ENCODE measurements around the gene EZH2.

EZH2 gene

DNA sequence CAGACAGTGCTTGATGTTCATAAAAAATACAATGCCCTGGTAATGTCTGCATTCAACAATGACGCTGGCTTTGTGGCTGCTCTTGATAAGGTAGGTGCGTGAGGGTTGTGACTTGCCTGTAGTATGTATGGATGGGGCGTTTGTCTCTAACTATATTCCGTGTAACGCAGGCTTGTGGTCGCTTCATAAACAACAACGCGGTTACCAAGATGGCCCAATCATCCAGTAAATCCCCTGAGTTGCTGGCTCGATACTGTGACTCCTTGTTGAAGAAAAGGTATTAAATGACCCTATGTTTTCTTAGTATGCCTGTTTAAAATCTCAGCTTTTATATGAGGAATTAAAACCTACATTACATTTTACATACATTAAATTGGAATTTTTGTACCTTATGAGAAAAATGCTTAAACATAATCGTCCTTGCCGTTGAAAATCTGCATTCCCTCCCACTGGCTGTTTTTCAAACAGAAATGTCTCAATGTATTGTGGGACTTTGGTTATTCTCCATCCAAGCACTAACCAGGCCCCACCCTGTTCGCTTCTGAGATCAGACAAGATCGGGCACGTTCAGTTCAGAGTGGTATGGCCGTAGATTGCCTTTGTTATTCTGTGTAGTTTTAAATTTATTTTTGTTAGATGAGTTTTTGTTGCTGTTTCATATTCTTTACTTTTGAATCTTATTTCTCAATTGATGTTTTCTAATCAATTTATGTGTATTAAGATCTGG lies 100.1 kb downstream of the EZH2 start:
- DNase-seq, result no peak
- no peak for ATAC-seq (replicated peaks)

DNA sequence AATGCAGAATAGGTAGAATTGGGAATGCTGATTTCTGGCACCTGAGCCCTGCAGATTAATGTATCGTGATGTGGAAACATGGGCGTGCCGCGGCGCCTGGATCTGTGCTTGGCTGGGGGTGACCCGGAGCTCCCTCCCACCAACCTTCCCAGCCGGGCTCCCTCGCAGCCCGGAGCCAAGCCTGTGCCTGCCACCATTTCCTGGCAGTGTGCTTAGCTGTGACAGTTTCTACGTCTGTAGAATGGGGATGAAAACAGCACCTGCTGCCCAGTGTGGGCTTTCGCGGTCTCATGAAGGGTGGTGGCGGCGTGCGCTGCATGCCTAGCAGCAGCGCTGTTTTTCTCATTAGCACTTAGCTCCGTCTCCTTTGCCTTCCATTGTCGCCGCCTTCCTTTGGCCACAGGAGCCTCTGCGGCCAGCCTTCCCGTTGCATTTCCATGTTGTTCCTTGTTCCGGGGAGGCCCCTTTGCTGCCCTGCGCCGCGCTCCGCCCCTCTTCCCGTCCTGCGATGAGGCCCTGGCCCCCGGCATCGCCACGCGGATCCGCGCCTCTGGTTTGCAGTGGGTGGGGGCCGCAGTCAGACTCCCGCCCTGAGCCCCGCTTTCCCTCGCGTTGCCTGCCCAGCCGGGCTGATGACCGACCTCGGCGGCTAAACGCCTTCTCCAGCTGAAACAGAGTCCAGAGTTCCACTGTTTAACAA lies 101.2 kb downstream of the EZH2 start:
- H3K36me3 Mint-ChIP-seq (ENCODE audit: insufficient read depth), result peaks cover 34% of the 10 kb centered on the region
- H3K9me3 Mint-ChIP-seq, result no peaks in the 10 kb centered on the region
- H3K27me3 Mint-ChIP-seq, result no peaks in the 10 kb centered on the region
- H3K4me1 Mint-ChIP-seq (ENCODE audit: low read depth in 2 of 2), result peaks cover 1 to 27% of the 10 kb centered on the region in 2 donors
- ATAC-seq (replicated peaks) (no peak), DNase-seq (no peak)
- H3K27ac Mint-ChIP-seq, result no peak overlapping the region
- no peak overlapping the region for H3K4me3 Mint-ChIP-seq

More for the DNA sequence above, 100.1 kb downstream of the EZH2 start:
- Mint-ChIP-seq H3K36me3 (ENCODE audit: insufficient read depth) (peaks cover 45% of the 10 kb centered on the region), H3K27me3 (no peaks in the 10 kb centered on the region), H3K4me1 (ENCODE audit: low read depth in 2 of 2) (peaks cover 1 to 23% of the 10 kb centered on the region in 2 donors), H3K27ac (no peak overlapping the region), H3K9me3 (no peaks in the 10 kb centered on the region), H3K4me3 (no peak overlapping the region)

DNA sequence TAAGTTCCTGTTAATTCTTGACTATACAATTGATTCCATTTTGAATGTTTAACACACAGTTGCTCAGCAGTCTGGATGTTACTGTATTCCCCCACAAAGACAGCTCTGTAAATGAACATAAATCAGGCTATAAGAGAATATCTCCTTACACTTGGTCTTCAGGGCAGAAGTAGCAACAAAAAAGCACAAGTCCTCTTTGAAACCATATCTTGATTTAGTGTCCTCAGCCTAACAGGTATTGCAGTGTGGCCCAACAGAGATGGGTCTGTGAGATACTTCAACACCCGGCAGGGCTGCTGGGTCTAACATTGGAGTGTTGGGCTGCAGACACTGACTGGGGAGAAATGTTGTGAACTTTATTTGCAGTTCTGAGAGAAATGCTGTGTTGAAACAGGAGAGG lies 109.6 kb downstream of the EZH2 start:
- H3K9me3 Mint-ChIP-seq, result no peaks in the 10 kb centered on the region
- H3K4me3 Mint-ChIP-seq, result no peak overlapping the region
- ATAC-seq (replicated peaks), result no peak
- H3K27ac Mint-ChIP-seq, result peak overlapping the region; percentile 85 to 88
- peaks cover 24 to 45% of the 10 kb centered on the region in 2 donors for H3K4me1 Mint-ChIP-seq (ENCODE audit: low read depth in 2 of 2)
- no peak for DNase-seq
- H3K27me3 Mint-ChIP-seq, result no peaks in the 10 kb centered on the region
- H3K36me3 Mint-ChIP-seq (ENCODE audit: insufficient read depth), result peaks cover 36% of the 10 kb centered on the region

DNA sequence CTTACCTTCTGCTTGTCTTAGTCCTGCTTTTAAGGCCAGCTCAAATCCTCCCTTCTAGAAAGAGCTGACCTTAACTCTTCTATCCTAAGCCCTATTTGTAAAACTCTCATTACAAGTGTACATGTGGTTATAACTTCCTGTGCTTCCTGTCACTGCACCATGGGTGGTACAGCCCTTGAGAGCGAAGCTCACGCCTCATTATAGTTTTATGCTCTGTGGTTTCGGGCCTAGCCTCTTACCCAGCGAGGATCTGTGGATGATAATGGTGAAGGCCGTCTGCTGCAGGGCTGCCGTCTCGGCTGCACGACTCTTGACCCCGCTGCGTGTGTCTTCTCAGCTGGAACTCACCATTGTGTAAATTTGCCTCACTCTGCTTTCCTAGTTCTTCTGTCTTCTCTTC lies 110.8 kb downstream of the EZH2 start:
- peaks cover 44% of the 10 kb centered on the region for H3K36me3 Mint-ChIP-seq (ENCODE audit: insufficient read depth)
- peak; percentile 100 for ATAC-seq (replicated peaks)
- H3K27me3 Mint-ChIP-seq, result no peaks in the 10 kb centered on the region
- peaks cover 24 to 37% of the 10 kb centered on the region in 2 donors for H3K4me1 Mint-ChIP-seq (ENCODE audit: low read depth in 2 of 2)
- H3K9me3 Mint-ChIP-seq, result no peaks in the 10 kb centered on the region
- H3K27ac Mint-ChIP-seq, result peak overlapping the region; percentile 85 to 88
- peak overlapping the region; percentile 54 to 70 for H3K4me3 Mint-ChIP-seq
- peak; percentile 25 to 31 (median 29) for DNase-seq

DNA sequence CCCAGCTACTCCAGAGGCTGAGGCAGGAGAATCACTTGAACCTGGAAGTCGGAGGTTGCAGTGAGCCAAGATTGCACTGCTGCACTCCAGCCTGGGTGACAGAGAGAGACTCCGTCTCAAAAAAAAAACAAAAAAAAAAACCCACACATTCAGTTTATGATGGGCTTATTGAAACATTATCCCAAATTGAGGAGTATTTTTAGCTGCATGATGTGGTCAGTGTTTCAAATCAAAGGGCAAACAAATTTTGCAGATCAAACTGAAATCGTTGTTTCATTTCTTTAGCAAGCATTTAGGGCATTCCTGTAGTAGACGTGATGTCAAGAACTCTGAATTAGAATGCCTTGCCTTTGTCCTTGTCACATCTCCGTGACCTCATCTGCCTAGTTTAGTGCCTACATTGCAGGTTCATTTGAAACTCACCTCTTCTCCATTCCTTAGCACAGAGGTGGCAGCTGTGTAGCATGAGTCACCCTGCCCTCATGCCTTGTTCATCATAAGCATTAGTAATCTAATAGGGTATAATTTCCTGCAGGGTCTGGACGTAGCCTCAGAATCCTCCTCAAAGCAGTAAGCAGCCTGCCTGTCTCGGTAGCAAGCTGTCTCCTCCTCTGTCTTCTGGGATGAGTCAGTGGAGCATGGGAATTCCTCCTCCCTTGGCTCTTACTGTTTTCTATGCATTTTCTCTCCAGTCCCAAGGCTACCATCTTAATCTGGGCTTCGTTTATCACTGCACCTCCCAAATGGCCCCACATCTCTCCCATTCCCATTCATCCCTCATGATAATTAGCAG lies 111.6 kb downstream of the EZH2 start:
- DNase-seq (no peak), ATAC-seq (replicated peaks) (no peak)
- peaks cover 24 to 36% of the 10 kb centered on the region in 2 donors for H3K4me1 Mint-ChIP-seq (ENCODE audit: low read depth in 2 of 2)
- peak overlapping the region; percentile 54 to 70 for H3K4me3 Mint-ChIP-seq
- peaks cover 51% of the 10 kb centered on the region for H3K36me3 Mint-ChIP-seq (ENCODE audit: insufficient read depth)
- no peaks in the 10 kb centered on the region for H3K9me3 Mint-ChIP-seq
- peak overlapping the region; percentile 85 to 88 for H3K27ac Mint-ChIP-seq
- no peaks in the 10 kb centered on the region for H3K27me3 Mint-ChIP-seq

DNA sequence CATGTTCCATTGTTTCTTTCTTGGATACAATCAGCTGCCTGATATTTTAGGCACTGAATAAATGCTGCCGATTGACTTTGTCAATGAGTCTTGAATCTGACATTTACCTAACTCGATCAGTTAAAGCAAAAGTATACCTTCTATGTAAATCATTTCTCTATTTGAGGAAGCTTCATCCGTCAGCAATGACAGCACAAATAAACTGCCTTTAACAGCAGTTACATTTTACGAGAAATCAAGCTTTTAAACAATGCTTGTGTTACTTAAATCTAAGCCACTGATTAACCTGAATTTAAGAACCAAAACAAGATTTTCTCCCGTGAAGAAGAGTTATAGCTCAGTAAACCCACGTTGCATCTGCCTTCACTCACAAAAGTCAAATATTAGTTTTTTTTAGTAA lies 114.1 kb downstream of the EZH2 start:
- peaks cover 21 to 24% of the 10 kb centered on the region in 2 donors for H3K4me1 Mint-ChIP-seq (ENCODE audit: low read depth in 2 of 2)
- DNase-seq, result no peak
- H3K4me3 Mint-ChIP-seq, result no peak overlapping the region
- H3K36me3 Mint-ChIP-seq (ENCODE audit: insufficient read depth), result peaks cover 54% of the 10 kb centered on the region
- no peaks in the 10 kb centered on the region for H3K9me3 Mint-ChIP-seq
- ATAC-seq (replicated peaks), result no peak
- H3K27me3 Mint-ChIP-seq, result no peaks in the 10 kb centered on the region
- peak overlapping the region in 1 of 2 donors; percentile 58 for H3K27ac Mint-ChIP-seq

DNA sequence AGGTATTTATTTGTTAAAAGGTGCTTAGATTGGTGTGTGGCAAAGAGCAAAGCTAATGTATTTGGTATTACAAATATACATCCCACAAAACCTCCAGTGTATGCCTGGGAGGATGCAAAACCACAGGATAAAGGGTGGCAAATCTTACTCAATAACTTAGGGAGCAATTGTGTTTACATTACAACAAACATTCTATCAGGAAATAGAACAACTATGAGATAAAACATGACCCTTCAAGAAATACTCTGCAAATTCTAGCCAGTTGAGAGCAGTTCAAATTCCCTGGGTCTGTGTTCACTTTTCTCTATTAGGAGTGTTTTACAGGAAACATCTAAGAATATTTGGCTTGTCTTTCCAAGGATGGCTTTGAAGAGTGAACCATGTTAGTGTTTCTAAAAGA lies 120.5 kb downstream of the EZH2 start:
- Mint-ChIP-seq H3K4me1 (ENCODE audit: low read depth in 2 of 2) (peaks cover 2 to 4% of the 10 kb centered on the region in 2 donors), H3K27ac (peak overlapping the region in 1 of 2 donors; percentile 12), H3K27me3 (no peaks in the 10 kb centered on the region), H3K36me3 (ENCODE audit: insufficient read depth) (peaks cover 50% of the 10 kb centered on the region), H3K4me3 (no peak overlapping the region), H3K9me3 (no peaks in the 10 kb centered on the region)
- no peak for DNase-seq
- ATAC-seq (replicated peaks), result no peak

DNA sequence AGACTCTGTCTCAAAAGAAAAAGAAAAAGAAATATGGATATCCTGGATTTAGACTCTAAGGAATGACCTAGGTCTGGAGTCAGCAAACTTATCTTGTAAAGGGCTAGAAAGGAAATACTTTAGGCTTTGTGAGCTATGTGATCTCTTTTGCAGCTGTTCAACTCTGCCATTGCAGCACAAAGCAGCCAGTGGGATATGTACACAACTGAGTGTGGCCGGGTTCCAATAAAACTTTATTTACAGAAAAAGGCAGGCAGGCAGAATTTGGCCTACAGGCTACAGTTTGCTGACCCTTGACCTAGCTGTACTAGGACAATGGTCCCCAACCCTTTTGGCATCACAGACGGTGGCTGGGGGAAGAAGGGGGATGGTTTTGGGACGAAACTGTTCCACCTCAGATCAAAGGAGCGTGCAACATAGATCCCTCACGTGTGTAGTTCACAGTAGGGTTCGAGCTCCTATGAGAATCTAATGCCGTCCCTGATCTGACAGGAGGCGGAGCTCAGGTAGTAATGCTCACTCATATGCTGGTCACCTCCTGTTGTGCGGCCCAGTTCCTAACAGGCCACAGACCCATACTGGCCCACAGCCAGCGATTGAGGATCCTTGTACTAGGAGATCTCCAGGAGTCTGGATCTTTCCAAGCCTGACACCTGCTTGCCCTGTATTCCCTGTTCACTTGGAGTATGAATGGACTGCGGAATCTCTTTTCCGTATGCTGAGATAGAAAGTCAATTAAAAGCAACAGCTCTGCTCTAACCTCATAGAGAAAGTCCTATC lies 122.4 kb downstream of the EZH2 start:
- peaks cover 51% of the 10 kb centered on the region for H3K36me3 Mint-ChIP-seq (ENCODE audit: insufficient read depth)
- no peak overlapping the region for H3K4me3 Mint-ChIP-seq
- peak overlapping the region in 1 of 2 donors; percentile 10 for H3K27ac Mint-ChIP-seq

More for the DNA sequence above, 122.4 kb downstream of the EZH2 start:
- no peaks in the 10 kb centered on the region for H3K9me3 Mint-ChIP-seq
- ATAC-seq (replicated peaks), result no peak
- peaks cover 2 to 4% of the 10 kb centered on the region in 2 donors for H3K4me1 Mint-ChIP-seq (ENCODE audit: low read depth in 2 of 2)
- no peak for DNase-seq
- H3K27me3 Mint-ChIP-seq, result no peaks in the 10 kb centered on the region

Data from effector memory CD8-positive, alpha-beta T cell (primary cell).